K562 (cell line): ENCODE measurements around the gene SLC6A9. TPM values are rescaled to one million over a fixed set of nuclear protein-coding genes. Genes with fewer than 3 reads are reported as not detected.

Experiments
- HNRNPUL1 ChIP-seq: fragments of 200-400 bp; formaldehyde crosslinking; IDR thresholded peaks from 2 replicates; pipeline ENCODE4 v1.6.1; 2017; ENCODE audit warnings: low read length
- MEIS2 ChIP-seq: fragments of 450-650 bp; IDR thresholded peaks from 2 replicates; pipeline ENCODE4 v1.6.1; 2014; ENCODE audit warnings: mild to moderate bottlenecking; ENCODE audit not compliant: partially characterized antibody
- MTA3 ChIP-seq: fragments of 450-650 bp; formaldehyde crosslinking; IDR thresholded peaks from 2 replicates; pipeline ENCODE4 v1.6.1; 2017; ENCODE audit warnings: mild to moderate bottlenecking, borderline replicate concordance
- MYC ChIP-seq, 2 experiments: fragments of 250-450 bp in 1 of 2; sonication (Bioruptor Pico) in 1 of 2; IDR thresholded peaks; 2 replicates each; pipeline versions ENCODE4 v1.5.1 to v1.6.1; 2012 to 2021; ENCODE audit warnings: low read depth in 2 of 2, borderline replicate concordance in 1 of 2, improper control_type of control experiment in 1 of 2, low read length in 1 of 2, mild to moderate bottlenecking in 1 of 2, moderate library complexity in 1 of 2
- NCOA6 ChIP-seq: fragments of 450-650 bp; IDR thresholded peaks from 2 replicates; pipeline ENCODE4 v1.6.1; 2017; ENCODE audit warnings: mild to moderate bottlenecking
- NONO ChIP-seq, 2 experiments: fragments of 200-400 bp in 1 of 2; fragments of 450-650 bp in 1 of 2; formaldehyde crosslinking in 1 of 2; IDR thresholded peaks; 2 replicates each; pipeline ENCODE4 v1.6.1; 2017; ENCODE audit warnings: low read depth in 2 of 2, mild to moderate bottlenecking in 2 of 2, moderate library complexity in 2 of 2, low read length in 1 of 2
- OTX1 ChIP-seq: fragments of 450-650 bp; formaldehyde crosslinking; IDR thresholded peaks from 2 replicates; pipeline ENCODE4 v1.4.0; 2022; ENCODE audit warnings: mild to moderate bottlenecking
- PHTF2 ChIP-seq: fragments of 250-450 bp; sonication (Bioruptor Pico); IDR thresholded peaks from 2 replicates; pipeline ENCODE4 v1.5.0; 2021; ENCODE audit warnings: mild to moderate bottlenecking
- POLR2B ChIP-seq: fragments of 450-650 bp; IDR thresholded peaks from 2 replicates; pipeline ENCODE4 v1.6.1; 2018; ENCODE audit warnings: low read depth; ENCODE audit not compliant: partially characterized antibody
- RBM15 ChIP-seq: fragments of 200-400 bp; formaldehyde crosslinking; IDR thresholded peaks from 2 replicates; pipeline ENCODE4 v1.6.1; 2018; ENCODE audit warnings: mild to moderate bottlenecking, low read length, moderate library complexity; ENCODE audit not compliant: insufficient read depth
- SMARCC2 ChIP-seq: fragments of 450-650 bp; IDR thresholded peaks from 2 replicates; pipeline ENCODE4 v1.6.1; 2017; ENCODE audit warnings: antibody characterized with exemption, moderate library complexity, mild to moderate bottlenecking, low read depth
- TRIM25 ChIP-seq: fragments of 450-650 bp; IDR thresholded peaks from 2 replicates; pipeline ENCODE4 v1.7.0; 2016; ENCODE audit warnings: borderline replicate concordance
- YBX1 ChIP-seq: fragments of 450-650 bp; IDR thresholded peaks from 2 replicates; pipeline ENCODE4 v1.7.1; 2016; ENCODE audit warnings: mild to moderate bottlenecking
- ZHX1 ChIP-seq: fragments of 150-350 bp; conservative IDR thresholded peaks from 2 replicates; pipeline ENCODE4 v1.6.1; 2014; ENCODE audit warnings: low read length
- ZNF124 ChIP-seq: sonication (generic); formaldehyde crosslinking; IDR thresholded peaks from 2 replicates; pipeline ENCODE4 v1.8.1; 2022; ENCODE audit warnings: missing genetic modification reagents
- ZNF133 ChIP-seq: fragments of 250-450 bp; sonication (Bioruptor Pico); IDR thresholded peaks from 2 replicates; pipeline ENCODE4 v1.4.0; 2020; ENCODE audit warnings: mild to moderate bottlenecking
- ZNF282 ChIP-seq: sonication (generic); formaldehyde crosslinking; IDR thresholded peaks from 2 replicates; pipeline ENCODE4 v1.8.1; 2023; ENCODE audit warnings: missing genetic modification reagents
- polyA plus RNA-seq, 8 experiments: library from polyadenylated mRNA; depleted of rRNA in 4 of 8; stranded (reverse) in 5 of 8; unstranded in 3 of 8; fragments of >200 nt; fragmentation: Nextera tagmentation in 2 of 8; fragmentation: Illumina TruSeq in 1 of 8; extraction: Ambion mirVana in 2 of 8; extraction: Trizol in 1 of 8; gene quantifications; 2 replicates each; pipeline versions ENCODE4 v1.2.1 to v1.2.3, GENCODE V29; 2011 to 2014; ENCODE audit warnings: inconsistent platforms in 1 of 8, missing spikeins in 1 of 8
- total RNA-seq, 7 experiments: library from RNA; depleted of rRNA in 6 of 7; stranded (reverse); fragments of >200 nt in 6 of 7; fragmentation: Illumina TruSeq in 2 of 7; extraction: Trizol in 2 of 7; gene quantifications; 2 replicates each; pipeline versions ENCODE4 v1.2.1 to v1.2.3, GENCODE V29; 2011 to 2021; ENCODE audit warnings: low replicate concordance in 1 of 7
- TF ChIP-seq, protein P1 (sequence below), 3 experiments: IDR thresholded peaks in 2 of 3; conservative IDR thresholded peaks in 1 of 3; 2 replicates each; pipeline ENCODE4 v1.5.1; 2011 to 2012; ENCODE audit warnings: low read length in 3 of 3, mild to moderate bottlenecking in 3 of 3, control low read depth in 2 of 3, improper control_type of control experiment in 1 of 3, inconsistent platforms in 1 of 3, low read depth in 1 of 3, mixed read lengths in 1 of 3, moderate library complexity in 1 of 3; ENCODE audit not compliant: insufficient read depth in 2 of 3
- TF ChIP-seq, protein P2 (sequence below), 2 experiments: fragments of 450-650 bp in 1 of 2; sonication (generic) in 1 of 2; formaldehyde crosslinking; conservative IDR thresholded peaks; 2 replicates each; pipeline versions ENCODE4 v1.4.0 to v1.8.1; 2020 to 2022; ENCODE audit warnings: mild to moderate bottlenecking in 1 of 2, missing genetic modification reagents in 1 of 2

Gene SLC6A9
- total and polyA plus RNA-seq, 9 of the 15 experiments (the other 6 are each of a cell fraction or from before 2014, with no cell fraction given) = 0.17 to 18.7 (median 2.9) TPM

- TF ChIP-seq, protein P1, sequence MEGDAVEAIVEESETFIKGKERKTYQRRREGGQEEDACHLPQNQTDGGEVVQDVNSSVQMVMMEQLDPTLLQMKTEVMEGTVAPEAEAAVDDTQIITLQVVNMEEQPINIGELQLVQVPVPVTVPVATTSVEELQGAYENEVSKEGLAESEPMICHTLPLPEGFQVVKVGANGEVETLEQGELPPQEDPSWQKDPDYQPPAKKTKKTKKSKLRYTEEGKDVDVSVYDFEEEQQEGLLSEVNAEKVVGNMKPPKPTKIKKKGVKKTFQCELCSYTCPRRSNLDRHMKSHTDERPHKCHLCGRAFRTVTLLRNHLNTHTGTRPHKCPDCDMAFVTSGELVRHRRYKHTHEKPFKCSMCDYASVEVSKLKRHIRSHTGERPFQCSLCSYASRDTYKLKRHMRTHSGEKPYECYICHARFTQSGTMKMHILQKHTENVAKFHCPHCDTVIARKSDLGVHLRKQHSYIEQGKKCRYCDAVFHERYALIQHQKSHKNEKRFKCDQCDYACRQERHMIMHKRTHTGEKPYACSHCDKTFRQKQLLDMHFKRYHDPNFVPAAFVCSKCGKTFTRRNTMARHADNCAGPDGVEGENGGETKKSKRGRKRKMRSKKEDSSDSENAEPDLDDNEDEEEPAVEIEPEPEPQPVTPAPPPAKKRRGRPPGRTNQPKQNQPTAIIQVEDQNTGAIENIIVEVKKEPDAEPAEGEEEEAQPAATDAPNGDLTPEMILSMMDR (IDR thresholded peaks at IDR 0.05 in 2 of 3, conservative IDR thresholded peaks at IDR 0.05 in 1 of 3; ENCODE audit: insufficient read depth in 2 of 3, low read depth in 1 of 3, low read length in 3 of 3) = peak; percentile 57 to 79 (median 73)
- TF ChIP-seq OTX1 (peak; percentile 97), ZHX1 (no peak), NCOA6 (peak; percentile 41; the same call in 1 of the 2 replicates), PHTF2 (no peak), NONO (IDR thresholded peaks at IDR 0.05; ENCODE audit: low read depth in 2 of 2, low read length in 1 of 2) (peak in 1 of 2 experiments; percentile 97; a peak in 2 of 4 replicates), MYC (IDR thresholded peaks at IDR 0.05; ENCODE audit: low read depth, low read length) (peak; percentile 93), MYC (CRISPR knock-in tag; IDR thresholded peaks at IDR 0.05; ENCODE audit: borderline replicate concordance, low read depth) (0 out of 2 replicates have a peak, but pooled peaks have one; percentile 3), MEIS2 (peak; percentile 74), HNRNPUL1 (no peak), ZNF133 (peak; percentile 71; the same call in 1 of the 2 replicates), ZNF282 (CRISPR knock-in tag) (no peak), MTA3 (peak; percentile 99), POLR2B (no peak), ZNF124 (CRISPR knock-in tag) (no peak), YBX1 (no peak), SMARCC2 (peak; percentile 99), RBM15 (no peak), TRIM25 (no peak)
- TF ChIP-seq, protein P2, sequence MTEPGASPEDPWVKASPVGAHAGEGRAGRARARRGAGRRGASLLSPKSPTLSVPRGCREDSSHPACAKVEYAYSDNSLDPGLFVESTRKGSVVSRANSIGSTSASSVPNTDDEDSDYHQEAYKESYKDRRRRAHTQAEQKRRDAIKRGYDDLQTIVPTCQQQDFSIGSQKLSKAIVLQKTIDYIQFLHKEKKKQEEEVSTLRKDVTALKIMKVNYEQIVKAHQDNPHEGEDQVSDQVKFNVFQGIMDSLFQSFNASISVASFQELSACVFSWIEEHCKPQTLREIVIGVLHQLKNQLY (CRISPR knock-in tag; conservative IDR thresholded peaks at IDR 0.05) = peak in 1 of 2 experiments; percentile 76; a peak in 1 of 4 replicates
Observed at GRCh38 chr1:44035726-44036408, 4.6 kb upstream of the SLC6A9 start (continued).
